ENCODE data around the gene TTF1.

DNA sequence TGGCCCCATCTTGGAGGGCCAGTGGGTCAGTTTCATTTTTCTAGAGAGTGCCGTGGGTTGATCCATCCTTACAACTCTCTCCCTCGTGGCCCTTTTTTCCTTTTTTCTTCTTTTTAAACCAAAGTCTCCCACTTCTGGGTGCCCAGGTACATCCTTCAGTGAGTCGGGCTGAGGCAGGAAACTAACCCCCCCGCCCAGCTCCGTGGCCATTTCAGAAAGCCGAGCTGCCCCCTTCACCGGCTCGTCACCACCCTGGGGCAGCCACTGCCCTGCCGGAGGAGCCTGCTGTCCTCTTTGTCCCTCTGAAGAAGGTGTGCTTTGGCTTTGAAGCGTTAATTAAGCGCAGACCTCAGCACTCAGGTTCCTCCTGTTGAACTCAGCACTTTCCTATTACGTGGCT, 8.5 kb upstream of the TTF1 start:
- TF ChIP-seq NR2C2 (IDR thresholded peaks at IDR 0.05; ENCODE audit: borderline replicate concordance, control insufficient read depth, insufficient read length, low read depth), result no peak
- TF ChIP-seq, protein P1, sequence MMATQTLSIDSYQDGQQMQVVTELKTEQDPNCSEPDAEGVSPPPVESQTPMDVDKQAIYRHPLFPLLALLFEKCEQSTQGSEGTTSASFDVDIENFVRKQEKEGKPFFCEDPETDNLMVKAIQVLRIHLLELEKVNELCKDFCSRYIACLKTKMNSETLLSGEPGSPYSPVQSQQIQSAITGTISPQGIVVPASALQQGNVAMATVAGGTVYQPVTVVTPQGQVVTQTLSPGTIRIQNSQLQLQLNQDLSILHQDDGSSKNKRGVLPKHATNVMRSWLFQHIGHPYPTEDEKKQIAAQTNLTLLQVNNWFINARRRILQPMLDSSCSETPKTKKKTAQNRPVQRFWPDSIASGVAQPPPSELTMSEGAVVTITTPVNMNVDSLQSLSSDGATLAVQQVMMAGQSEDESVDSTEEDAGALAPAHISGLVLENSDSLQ (IDR thresholded peaks at IDR 0.05), result no peak
- TF ChIP-seq, protein P2, sequence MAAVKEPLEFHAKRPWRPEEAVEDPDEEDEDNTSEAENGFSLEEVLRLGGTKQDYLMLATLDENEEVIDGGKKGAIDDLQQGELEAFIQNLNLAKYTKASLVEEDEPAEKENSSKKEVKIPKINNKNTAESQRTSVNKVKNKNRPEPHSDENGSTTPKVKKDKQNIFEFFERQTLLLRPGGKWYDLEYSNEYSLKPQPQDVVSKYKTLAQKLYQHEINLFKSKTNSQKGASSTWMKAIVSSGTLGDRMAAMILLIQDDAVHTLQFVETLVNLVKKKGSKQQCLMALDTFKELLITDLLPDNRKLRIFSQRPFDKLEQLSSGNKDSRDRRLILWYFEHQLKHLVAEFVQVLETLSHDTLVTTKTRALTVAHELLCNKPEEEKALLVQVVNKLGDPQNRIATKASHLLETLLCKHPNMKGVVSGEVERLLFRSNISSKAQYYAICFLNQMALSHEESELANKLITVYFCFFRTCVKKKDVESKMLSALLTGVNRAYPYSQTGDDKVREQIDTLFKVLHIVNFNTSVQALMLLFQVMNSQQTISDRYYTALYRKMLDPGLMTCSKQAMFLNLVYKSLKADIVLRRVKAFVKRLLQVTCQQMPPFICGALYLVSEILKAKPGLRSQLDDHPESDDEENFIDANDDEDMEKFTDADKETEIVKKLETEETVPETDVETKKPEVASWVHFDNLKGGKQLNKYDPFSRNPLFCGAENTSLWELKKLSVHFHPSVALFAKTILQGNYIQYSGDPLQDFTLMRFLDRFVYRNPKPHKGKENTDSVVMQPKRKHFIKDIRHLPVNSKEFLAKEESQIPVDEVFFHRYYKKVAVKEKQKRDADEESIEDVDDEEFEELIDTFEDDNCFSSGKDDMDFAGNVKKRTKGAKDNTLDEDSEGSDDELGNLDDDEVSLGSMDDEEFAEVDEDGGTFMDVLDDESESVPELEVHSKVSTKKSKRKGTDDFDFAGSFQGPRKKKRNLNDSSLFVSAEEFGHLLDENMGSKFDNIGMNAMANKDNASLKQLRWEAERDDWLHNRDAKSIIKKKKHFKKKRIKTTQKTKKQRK (IDR thresholded peaks at IDR 0.05; ENCODE audit: low read depth, low read length), result no peak
- TF ChIP-seq, protein P3, sequence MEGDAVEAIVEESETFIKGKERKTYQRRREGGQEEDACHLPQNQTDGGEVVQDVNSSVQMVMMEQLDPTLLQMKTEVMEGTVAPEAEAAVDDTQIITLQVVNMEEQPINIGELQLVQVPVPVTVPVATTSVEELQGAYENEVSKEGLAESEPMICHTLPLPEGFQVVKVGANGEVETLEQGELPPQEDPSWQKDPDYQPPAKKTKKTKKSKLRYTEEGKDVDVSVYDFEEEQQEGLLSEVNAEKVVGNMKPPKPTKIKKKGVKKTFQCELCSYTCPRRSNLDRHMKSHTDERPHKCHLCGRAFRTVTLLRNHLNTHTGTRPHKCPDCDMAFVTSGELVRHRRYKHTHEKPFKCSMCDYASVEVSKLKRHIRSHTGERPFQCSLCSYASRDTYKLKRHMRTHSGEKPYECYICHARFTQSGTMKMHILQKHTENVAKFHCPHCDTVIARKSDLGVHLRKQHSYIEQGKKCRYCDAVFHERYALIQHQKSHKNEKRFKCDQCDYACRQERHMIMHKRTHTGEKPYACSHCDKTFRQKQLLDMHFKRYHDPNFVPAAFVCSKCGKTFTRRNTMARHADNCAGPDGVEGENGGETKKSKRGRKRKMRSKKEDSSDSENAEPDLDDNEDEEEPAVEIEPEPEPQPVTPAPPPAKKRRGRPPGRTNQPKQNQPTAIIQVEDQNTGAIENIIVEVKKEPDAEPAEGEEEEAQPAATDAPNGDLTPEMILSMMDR (IDR thresholded peaks at IDR 0.05 in 2 of 3, conservative IDR thresholded peaks at IDR 0.05 in 1 of 3; ENCODE audit: control insufficient read depth in 2 of 3, extremely low read depth in 1 of 3, insufficient read depth in 1 of 3, low read depth in 3 of 3, low read length in 3 of 3), result no peak

Data from GM12878 (cell line).